Kasumi-1 (cell line): ENCODE results near the gene LRCH2.
"Not testable (repeated sequence)": the region's sequence is repeated elsewhere in the genome, so short reads cannot be mapped to it uniquely, and the experiment has no call there.

Experiments
- DNase-seq, 2 experiments: peaks; one replicate each; lab custom pipeline; 2025; lab: John Stamatoyannopoulos, UW

The LRCH2 gene

DNA sequence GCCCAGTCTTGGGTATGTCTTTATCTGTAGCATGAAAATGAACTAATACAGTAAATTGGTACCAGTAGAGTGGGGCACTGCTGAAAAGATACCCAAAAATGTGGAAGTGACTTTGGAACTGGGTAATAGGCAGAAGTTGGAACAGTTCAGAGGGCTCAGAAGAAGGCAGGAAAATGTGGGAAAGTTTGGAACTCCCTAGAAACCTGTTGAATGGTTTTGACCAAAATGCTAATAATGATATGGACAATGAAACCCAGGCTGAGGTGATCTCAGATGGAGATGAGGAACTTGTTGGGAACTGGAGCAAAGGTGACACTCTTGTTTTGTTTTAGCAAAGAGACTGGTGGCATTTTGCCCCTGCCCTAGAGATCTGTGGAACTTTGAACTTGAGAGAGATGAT is 24.3 kb downstream of the LRCH2 start:
- not testable (repeated sequence) for DNase-seq

GRCh38 chrX:115204040-115204439 is 29.9 kb downstream of the LRCH2 start:
- DNase-seq, result no peak

GRCh38 chrX:115192244-115192700 is 41.6 kb downstream of the LRCH2 start:
- DNase-seq, result no peak

DNA sequence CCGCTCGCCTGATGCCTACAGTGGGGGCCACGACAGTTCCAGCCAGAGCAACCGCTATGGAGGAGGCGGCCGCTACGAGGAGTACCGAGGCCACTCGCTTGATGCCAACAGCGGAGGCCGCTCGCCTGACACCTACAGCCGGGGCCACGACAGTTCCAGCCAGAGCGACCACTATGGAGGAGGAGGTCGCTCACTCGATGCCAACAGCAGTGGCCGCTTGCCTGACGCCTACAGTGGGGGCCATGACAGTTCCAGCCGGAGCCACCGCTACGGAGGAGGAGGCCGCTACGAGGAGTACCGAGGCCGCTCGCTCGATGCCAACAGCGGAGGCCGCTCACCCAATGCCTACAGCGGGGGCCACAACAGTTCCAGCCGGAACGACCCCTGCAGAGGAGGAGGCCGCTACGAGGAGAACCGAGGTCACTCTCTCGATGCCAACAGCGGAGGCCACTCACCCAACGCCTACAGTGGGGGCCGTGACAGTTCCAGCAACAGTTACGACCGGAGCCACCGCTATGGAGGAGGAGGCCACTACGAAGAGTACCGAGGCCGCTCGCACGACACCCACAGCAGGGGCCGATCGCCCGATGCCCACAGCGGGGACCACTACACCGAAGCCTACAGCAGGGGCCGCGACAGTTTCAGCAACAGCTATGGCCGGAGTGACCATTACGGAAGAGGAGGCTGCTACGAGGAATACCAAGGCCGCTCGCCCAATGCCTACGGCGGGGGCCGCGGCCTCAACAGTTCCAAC is 42.2 kb downstream of the LRCH2 start:
- DNase-seq, result no peak

- no peak for DNase-seq
These were observed 43.0 kb downstream of the LRCH2 start for GRCh38 chrX:115190636-115191489.

GRCh38 chrX:115189646-115190635 is 44.0 kb downstream of the LRCH2 start:
- DNase-seq, result no peak

DNA sequence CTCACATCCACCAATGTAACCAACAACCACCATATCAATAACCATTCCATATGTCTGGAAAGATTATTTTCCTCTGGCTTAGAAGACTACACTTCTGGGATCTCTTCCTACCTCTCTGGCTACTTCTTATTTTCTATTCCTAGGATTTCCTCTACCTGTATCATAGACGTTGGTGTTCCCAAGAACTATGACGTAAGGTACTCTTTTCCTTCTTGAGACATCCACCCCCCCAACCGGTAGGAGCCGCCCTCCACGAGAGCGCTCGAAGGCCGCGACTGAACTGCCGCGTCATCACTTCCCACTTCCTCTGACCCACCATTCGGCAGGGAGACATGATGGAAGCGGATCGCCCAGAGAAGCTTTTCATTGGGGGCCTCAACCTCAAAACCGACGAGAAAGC is 44.8 kb downstream of the LRCH2 start, which contains the start of gene RBMXL3:
Gene RBMXL3 (plus strand): TSS at position 301 of the 400 bp plus-strand sequence. CDS start 32 bp downstream, at position 333.
- no peak for DNase-seq

- DNase-seq, result no peak
These were observed 49.9 kb downstream of the LRCH2 start for GRCh38 chrX:115183980-115184379.

DNA sequence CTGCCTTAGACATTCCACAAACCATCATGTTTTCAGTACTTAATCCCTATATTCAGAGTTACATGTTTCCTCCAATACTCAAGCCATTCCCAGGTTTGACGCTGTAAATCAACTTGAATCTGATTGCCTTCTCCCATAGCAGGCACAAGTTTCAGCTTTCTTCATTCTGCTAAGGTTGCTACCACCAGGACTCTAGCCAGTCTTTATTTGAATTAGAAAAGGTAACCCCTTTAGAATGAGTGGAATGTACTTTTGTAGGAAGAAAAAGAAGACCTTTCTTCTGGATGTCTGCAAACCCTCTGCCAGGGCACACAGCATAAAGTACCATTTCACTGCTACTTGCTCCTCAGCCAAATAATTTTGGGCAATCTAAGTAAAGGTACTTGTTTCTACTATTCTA is 55.4 kb downstream of the LRCH2 start:
- DNase-seq, result no peak

DNA sequence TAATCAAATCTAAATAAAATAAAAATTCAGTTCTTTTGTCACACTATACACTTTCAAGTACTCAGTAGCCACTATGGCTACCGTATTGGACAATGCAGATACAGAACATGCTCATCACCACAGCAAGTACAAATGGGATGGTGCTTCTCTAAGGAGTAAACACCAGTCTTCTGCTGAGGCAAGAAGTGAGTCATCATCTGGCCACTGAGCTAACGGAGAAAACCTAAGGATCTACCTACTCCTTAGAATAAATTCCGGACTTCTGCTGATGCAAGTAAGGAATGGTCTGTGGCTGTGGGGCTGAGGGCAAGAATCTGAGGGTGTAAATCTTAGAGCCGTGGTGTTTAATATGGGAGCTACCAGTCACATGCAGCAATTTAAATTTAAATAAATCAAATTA is 56.0 kb downstream of the LRCH2 start:
- no peak for DNase-seq

DNA sequence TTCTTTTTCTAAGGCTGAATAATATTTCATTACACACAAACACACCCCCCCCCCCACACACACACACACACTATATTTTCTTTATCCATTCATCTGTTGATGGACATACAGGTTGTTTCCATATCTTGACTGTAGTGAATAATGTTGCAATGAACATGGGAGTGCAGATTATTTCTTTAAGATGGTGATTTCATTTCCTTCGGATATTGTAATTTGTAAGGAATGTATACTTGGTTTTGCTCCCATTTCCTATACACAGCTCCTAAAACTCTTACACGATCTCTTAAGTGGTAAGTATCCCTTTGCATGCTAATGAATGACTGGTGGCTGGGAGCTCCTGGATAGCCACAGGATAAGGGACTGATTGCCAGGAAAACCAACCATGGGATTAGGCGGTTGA is 59.3 kb downstream of the LRCH2 start:
- DNase-seq, result no peak

DNA sequence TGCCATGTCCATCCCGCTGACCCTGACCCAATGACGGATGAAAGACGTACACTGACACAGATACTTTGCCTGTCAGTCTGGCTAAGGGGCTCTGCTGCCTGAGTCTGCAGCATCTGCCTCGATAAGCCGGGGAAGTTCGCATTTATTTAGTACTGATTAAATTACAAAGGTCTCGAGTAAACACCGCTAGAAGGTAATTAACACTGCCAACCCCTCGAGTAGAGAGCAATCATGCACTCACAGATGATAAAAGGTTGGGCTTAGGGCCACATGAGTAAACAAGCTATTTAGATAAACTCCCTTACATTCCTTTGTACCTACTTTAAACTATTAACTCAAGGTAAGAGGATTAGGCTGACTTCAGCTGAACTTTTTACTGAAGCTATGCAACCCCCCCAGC is 60.7 kb downstream of the LRCH2 start:
- DNase-seq, result no peak

GRCh38 chrX:115147220-115147619 is 86.7 kb downstream of the LRCH2 start:
- DNase-seq, result peak; percentile 20 to 54

DNA sequence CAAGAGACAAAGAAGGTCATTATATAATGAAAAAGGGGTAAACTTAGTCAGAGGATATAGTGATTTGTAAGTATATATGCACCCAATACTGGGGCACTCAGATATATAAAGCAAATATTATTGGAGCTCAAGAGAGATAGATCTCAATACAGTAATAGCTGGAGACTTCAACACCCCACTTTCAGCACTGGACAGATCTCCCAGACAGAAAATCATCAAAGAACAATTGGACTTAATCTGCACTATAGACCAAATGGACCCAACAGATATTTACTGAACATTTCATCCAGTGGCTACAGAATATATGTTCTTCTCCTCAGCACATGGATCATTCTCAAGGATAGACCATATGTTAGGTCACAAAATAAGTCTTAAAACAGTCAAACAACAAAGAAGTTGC is 91.8 kb downstream of the LRCH2 start:
- no peak for DNase-seq

DNA sequence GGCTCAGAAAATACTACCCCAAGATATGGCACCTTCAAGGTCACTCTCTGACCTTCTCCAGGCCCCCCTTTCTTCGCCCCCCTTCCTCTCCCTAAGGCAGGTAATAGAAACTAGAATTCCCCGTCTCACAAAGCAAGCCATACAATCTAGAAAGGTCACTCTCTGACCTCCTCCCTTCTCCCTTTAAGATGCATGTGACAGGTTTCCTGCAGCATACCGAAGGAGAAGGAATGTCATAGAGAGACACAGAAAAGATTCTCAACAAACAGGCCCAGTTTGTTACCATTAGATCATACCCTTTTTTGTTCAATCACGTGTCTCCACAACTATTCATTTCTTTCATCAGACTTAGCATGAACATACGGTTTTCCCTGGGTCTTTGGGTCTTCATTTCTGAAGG is 95.9 kb downstream of the LRCH2 start:
- no peak for DNase-seq

DNA sequence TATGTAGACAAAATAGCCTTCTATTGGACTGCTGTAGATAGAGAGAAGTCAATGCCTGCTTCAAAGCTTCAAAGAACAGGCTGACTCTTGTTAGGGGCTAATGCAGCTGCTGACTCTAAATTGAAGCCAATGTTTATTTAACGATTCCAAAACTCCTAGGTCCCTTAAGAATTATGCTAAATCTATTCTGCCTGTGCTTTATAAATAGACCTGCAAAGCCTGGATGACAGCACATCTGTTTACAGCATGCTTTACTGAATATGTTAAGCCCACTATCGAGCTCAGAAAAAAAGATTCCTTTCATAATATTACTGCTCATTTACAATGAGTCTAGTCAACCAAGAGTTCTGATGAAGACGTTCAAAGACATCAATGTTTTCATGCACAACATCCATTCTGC is 99.5 kb downstream of the LRCH2 start:
- no peak for DNase-seq

DNA sequence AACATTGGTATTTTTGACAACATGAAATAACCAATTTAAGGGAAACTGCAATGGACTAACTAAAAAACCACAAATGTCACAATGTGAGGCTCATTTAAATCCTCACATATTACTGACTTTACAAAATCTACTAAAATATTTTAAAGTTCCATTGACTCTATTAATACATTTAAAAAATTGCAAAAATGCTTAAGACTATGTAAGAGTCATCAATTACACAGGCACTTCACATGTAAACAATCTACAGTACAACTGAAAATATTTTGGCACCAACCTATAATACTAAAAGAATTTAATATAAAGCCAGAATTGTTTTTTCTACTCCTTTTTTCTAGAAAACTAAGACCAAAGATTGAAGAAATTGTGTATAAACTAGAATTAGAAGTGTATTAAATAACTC is 121.5 kb downstream of the LRCH2 start:
- DNase-seq, result no peak

DNA sequence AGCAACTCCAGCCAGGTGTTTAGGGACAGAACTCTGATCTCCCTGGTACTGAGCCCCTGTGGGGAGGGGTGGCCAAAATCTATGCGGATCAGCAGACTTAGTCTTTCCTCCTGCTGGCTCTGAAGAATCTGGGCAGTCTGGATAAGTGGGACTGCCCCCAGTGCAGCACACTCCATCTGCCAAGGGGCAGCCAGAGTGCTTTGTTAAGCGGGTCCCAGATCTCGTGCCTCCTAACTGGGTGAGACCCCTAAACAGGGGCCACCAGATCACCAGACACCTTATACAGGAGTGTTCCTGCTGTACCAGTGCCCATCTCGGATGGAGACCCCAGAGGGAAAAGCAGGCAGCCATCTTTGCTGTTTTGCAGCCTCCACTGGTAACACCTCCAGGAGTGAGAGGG is 135.0 kb downstream of the LRCH2 start:
- no peak for DNase-seq

- no peak for DNase-seq
These were observed 140.7 kb downstream of the LRCH2 start for GRCh38 chrX:115093191-115093590.

DNA sequence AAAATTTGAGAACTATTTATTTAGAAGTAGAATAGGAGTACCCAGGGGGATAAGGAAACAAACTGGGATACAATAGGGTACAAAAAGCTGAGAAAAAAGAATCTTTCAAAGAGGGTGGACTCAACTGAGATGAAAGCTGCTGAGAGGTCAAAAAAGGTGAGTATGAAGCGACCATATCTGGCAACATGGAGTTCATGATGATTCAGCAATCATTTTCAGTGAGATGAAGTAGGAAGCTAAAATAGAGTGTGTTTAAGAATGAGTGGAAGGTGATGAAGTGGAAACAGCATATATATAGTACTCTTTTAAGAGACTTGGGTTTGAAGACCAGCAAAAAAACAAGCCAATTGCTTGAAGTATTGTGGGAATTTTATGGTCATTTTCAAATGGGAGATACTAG is 144.5 kb downstream of the LRCH2 start:
- DNase-seq, result no peak

DNA sequence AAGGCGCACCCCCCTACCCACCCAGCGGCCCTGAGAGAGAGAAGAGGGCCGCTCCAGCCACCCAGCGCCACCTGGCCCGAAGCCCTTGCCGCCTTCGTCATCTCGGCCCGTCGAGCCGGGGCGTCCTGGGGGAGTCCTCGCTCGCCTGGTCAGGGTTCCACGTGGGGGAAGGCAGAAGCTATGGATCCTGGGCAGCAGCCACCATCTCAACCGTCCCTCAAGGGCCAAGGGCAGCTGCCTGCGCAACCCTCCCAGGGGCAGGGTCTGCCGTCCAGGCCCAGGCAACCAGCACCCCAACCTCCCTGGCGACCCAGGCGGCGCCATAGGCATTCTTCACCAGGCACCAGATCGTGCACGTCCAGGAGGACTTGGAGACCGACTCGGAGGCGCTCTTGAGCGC is 165.0 kb downstream of the LRCH2 start:
- DNase-seq, result no peak

GRCh38 chrX:115067812-115068211 is 166.1 kb downstream of the LRCH2 start:
- DNase-seq, result no peak
